ENCODE results near the gene FJX1.

DNA sequence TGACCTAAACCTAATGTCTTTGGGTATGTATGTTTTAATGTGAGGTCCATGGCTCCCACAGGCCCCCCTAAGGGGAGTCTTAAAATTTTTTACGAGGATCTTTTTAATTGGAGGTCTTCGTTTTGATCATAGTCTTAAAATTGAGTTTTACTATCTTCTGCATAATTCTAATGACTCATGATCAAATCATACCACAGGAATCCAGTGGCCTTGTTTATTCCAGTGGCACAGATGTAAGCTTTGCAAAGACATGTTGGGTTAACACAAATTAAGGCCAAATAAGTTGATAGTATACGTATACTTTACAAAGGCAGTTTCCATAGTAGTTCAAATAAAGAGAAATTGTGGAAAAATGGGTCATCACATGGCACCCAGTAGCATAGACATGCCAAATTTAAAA, 33.9 kb upstream of the FJX1 start:
- TF ChIP-seq, protein P1, sequence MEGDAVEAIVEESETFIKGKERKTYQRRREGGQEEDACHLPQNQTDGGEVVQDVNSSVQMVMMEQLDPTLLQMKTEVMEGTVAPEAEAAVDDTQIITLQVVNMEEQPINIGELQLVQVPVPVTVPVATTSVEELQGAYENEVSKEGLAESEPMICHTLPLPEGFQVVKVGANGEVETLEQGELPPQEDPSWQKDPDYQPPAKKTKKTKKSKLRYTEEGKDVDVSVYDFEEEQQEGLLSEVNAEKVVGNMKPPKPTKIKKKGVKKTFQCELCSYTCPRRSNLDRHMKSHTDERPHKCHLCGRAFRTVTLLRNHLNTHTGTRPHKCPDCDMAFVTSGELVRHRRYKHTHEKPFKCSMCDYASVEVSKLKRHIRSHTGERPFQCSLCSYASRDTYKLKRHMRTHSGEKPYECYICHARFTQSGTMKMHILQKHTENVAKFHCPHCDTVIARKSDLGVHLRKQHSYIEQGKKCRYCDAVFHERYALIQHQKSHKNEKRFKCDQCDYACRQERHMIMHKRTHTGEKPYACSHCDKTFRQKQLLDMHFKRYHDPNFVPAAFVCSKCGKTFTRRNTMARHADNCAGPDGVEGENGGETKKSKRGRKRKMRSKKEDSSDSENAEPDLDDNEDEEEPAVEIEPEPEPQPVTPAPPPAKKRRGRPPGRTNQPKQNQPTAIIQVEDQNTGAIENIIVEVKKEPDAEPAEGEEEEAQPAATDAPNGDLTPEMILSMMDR (IDR thresholded peaks at IDR 0.05) = no peak
- TF ChIP-seq POLR2A (IDR thresholded peaks at IDR 0.05) = no peak
